Neural cell (in vitro differentiated cells): ENCODE data around the gene MCAT. TPM values are rescaled to one million over a fixed set of nuclear protein-coding genes. Genes with fewer than 3 reads are reported as not detected.

Experiments used
- H2AFZ ChIP-seq: fragments of 200-600, 300-800 bp; sonication (generic), shearing (Covaris generic); 2 replicates; pipeline ENCODE4 v1.6.0; 2014; ENCODE audit warnings: low read depth, mild to moderate bottlenecking, antibody characterized with exemption, low read length, moderate library complexity
- H3F3A ChIP-seq: fragments of 200-600 bp; shearing (Covaris generic); 2 replicates; pipeline ENCODE4 v1.6.1; 2016; ENCODE audit warnings: mild to moderate bottlenecking, moderate library complexity, mixed read lengths, antibody characterized with exemption, low read length; ENCODE audit not compliant: insufficient read depth, poor library complexity, severe bottlenecking
- H3K27ac ChIP-seq: fragments of 200-600, 300-800 bp; sonication (generic), shearing (Covaris generic); 2 replicates; pipeline ENCODE4 v1.5.1; 2014; ENCODE audit warnings: mild to moderate bottlenecking, low read length, moderate library complexity
- H3K27me3 ChIP-seq: fragments of 300-800, 200-600 bp; sonication (generic), shearing (Covaris generic); 2 replicates; pipeline ENCODE4 v1.6.0; 2014; ENCODE audit warnings: mild to moderate bottlenecking, low read depth, low read length, moderate library complexity; ENCODE audit not compliant: insufficient read depth
- H3K36me3 ChIP-seq: fragments of 300-800, 200-600 bp; sonication (generic), shearing (Covaris generic); 2 replicates; pipeline ENCODE4 v1.5.1; 2014; ENCODE audit warnings: mild to moderate bottlenecking, antibody characterized with exemption, low read length, moderate library complexity; ENCODE audit not compliant: insufficient read depth
- H3K4me2 ChIP-seq: fragments of 300-800, 200-600 bp; sonication (generic), shearing (Covaris generic); 2 replicates; pipeline ENCODE4 v1.6.0; 2014; ENCODE audit warnings: mild to moderate bottlenecking, low read length
- H3K4me3 ChIP-seq: fragments of 300-800, 200-600 bp; sonication (generic), shearing (Covaris generic); 2 replicates; pipeline ENCODE4 v1.5.1; 2014; ENCODE audit warnings: mild to moderate bottlenecking, low read length, moderate library complexity
- H3K79me2 ChIP-seq: fragments of 200-600 bp; shearing (Covaris generic); replicated peaks from 2 replicates; pipeline ENCODE4 v1.6.0; 2014; ENCODE audit warnings: mild to moderate bottlenecking, low read length, moderate library complexity; ENCODE audit not compliant: insufficient read depth
- H3K9ac ChIP-seq: fragments of 300-800, 200-600 bp; sonication (generic), shearing (Covaris generic); 2 replicates; pipeline ENCODE4 v1.6.1; 2016; ENCODE audit warnings: mild to moderate bottlenecking, low read length, mixed read lengths
- H3K9me2 ChIP-seq: fragments of 200-600 bp; shearing (Covaris generic); 2 replicates; pipeline ENCODE4 v1.6.1; 2016; ENCODE audit warnings: mild to moderate bottlenecking, low read length, mixed read lengths; ENCODE audit not compliant: insufficient read depth
- H3K9me3 ChIP-seq: fragments of 200-600, 300-800 bp; sonication (generic), shearing (Covaris generic); 2 replicates; pipeline ENCODE4 v1.6.1; 2016; ENCODE audit warnings: mild to moderate bottlenecking, mixed run types, low read length, moderate library complexity, mixed read lengths
- H4K20me1 ChIP-seq: fragments of 200-600 bp; shearing (Covaris generic); 2 replicates; pipeline ENCODE4 v1.6.1; 2016; ENCODE audit warnings: mild to moderate bottlenecking, mixed run types; ENCODE audit not compliant: insufficient read depth
- EP300 ChIP-seq: fragments of 450-650 bp; conservative IDR thresholded peaks from 2 replicates; pipeline ENCODE4 v1.6.1; 2014; ENCODE audit warnings: antibody characterized with exemption, mild to moderate bottlenecking, moderate library complexity; ENCODE audit not compliant: poor library complexity, severe bottlenecking
- EZH2 ChIP-seq: fragments of 200-600, 300-800 bp; shearing (Covaris generic), sonication (generic); IDR thresholded peaks from 2 replicates; pipeline ENCODE4 v1.6.1; 2014; ENCODE audit warnings: antibody characterized with exemption, low read length, borderline replicate concordance, mild to moderate bottlenecking; ENCODE audit not compliant: insufficient read depth, poor library complexity, severe bottlenecking
- MXI1 ChIP-seq: fragments of 450-650 bp; conservative IDR thresholded peaks from 2 replicates; pipeline ENCODE4 v1.6.1; 2014; ENCODE audit warnings: antibody characterized with exemption, mild to moderate bottlenecking; ENCODE audit not compliant: poor library complexity, severe bottlenecking
- POLR2AphosphoS5 ChIP-seq: IDR thresholded peaks from 2 replicates; pipeline ENCODE4 v1.6.1; 2012
- RAD21 ChIP-seq: fragments of 450-650 bp; conservative IDR thresholded peaks from 2 replicates; pipeline ENCODE4 v1.6.1; 2014; ENCODE audit warnings: antibody characterized with exemption, mild to moderate bottlenecking, moderate library complexity
- SMC3 ChIP-seq: fragments of 450-650 bp; conservative IDR thresholded peaks from 2 replicates; pipeline ENCODE4 v1.6.1; 2014; ENCODE audit warnings: antibody characterized with exemption, mild to moderate bottlenecking, moderate library complexity; ENCODE audit not compliant: poor library complexity
- TAF1 ChIP-seq: IDR thresholded peaks from 2 replicates; pipeline ENCODE4 v1.6.1; 2012; ENCODE audit warnings: low read depth
- polyA plus RNA-seq: library from polyadenylated mRNA; depleted of rRNA; stranded (reverse); fragments of >200 nt; gene quantifications from 2 replicates; pipeline ENCODE4 v1.2.3, GENCODE V29; 2014
- TF ChIP-seq, protein P1 (sequence below): fragments of 450-650 bp; IDR thresholded peaks from 2 replicates; pipeline ENCODE4 v1.5.1; 2014; ENCODE audit warnings: antibody characterized with exemption, mild to moderate bottlenecking, moderate library complexity; ENCODE audit not compliant: poor library complexity, severe bottlenecking
- TF ChIP-seq, protein P2 (sequence below): IDR thresholded peaks from 2 replicates; pipeline ENCODE4 v1.6.1; 2012; ENCODE audit warnings: borderline replicate concordance

MCAT gene
- polyA plus RNA-seq, 1 donor from 2014 or later: 46.8 TPM

DNA sequence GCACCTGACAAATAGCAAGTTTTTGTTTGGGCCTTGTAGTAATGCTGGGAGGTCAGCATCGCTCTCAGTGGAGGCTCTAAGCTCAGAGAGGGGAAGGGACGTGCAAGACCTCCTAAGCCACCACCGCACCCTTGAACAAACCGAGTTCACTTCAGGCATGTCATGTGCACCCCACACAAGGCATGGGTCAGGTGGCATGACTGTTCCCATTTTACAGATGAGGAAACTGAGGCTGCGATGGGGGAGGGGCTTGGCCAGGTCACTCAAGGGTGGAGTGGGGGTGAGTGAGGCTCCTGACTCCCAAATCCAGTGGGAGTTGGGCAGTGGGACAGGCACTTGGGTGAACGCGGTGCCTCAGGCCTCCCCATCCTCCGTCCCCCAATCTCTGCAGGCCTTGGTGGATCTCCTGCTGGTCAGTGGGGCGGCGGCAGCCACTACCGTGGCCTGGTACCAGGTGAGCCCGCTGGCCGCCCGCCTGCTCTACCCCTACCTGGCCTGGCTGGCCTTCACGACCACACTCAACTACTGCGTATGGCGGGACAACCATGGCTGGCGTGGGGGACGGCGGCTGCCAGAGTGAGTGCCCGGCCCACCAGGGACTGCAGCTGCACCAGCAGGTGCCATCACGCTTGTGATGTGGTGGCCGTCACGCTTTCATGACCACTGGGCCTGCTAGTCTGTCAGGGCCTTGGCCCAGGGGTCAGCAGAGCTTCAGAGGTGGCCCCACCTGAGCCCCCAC is 19.4 kb upstream of the MCAT start:
- Histone ChIP-seq H3K9me2 (no peaks in the 10 kb centered on the region), H3F3A (no peaks in the 10 kb centered on the region), H3K4me2 (no peak overlapping the region), H3K27me3 (no peaks in the 10 kb centered on the region), H2AFZ (no peak overlapping the region), H3K79me2 (no peaks in the 10 kb centered on the region), H3K4me3 (no peak overlapping the region), H3K36me3 (no peaks in the 10 kb centered on the region), H4K20me1 (no peaks in the 10 kb centered on the region), H3K9ac (no peak overlapping the region), H3K27ac (no peak overlapping the region), H3K9me3 (no peaks in the 10 kb centered on the region)
- TF ChIP-seq, protein P1, sequence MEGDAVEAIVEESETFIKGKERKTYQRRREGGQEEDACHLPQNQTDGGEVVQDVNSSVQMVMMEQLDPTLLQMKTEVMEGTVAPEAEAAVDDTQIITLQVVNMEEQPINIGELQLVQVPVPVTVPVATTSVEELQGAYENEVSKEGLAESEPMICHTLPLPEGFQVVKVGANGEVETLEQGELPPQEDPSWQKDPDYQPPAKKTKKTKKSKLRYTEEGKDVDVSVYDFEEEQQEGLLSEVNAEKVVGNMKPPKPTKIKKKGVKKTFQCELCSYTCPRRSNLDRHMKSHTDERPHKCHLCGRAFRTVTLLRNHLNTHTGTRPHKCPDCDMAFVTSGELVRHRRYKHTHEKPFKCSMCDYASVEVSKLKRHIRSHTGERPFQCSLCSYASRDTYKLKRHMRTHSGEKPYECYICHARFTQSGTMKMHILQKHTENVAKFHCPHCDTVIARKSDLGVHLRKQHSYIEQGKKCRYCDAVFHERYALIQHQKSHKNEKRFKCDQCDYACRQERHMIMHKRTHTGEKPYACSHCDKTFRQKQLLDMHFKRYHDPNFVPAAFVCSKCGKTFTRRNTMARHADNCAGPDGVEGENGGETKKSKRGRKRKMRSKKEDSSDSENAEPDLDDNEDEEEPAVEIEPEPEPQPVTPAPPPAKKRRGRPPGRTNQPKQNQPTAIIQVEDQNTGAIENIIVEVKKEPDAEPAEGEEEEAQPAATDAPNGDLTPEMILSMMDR: no peak
- no peak for TF ChIP-seq SMC3
- TF ChIP-seq, protein P2, sequence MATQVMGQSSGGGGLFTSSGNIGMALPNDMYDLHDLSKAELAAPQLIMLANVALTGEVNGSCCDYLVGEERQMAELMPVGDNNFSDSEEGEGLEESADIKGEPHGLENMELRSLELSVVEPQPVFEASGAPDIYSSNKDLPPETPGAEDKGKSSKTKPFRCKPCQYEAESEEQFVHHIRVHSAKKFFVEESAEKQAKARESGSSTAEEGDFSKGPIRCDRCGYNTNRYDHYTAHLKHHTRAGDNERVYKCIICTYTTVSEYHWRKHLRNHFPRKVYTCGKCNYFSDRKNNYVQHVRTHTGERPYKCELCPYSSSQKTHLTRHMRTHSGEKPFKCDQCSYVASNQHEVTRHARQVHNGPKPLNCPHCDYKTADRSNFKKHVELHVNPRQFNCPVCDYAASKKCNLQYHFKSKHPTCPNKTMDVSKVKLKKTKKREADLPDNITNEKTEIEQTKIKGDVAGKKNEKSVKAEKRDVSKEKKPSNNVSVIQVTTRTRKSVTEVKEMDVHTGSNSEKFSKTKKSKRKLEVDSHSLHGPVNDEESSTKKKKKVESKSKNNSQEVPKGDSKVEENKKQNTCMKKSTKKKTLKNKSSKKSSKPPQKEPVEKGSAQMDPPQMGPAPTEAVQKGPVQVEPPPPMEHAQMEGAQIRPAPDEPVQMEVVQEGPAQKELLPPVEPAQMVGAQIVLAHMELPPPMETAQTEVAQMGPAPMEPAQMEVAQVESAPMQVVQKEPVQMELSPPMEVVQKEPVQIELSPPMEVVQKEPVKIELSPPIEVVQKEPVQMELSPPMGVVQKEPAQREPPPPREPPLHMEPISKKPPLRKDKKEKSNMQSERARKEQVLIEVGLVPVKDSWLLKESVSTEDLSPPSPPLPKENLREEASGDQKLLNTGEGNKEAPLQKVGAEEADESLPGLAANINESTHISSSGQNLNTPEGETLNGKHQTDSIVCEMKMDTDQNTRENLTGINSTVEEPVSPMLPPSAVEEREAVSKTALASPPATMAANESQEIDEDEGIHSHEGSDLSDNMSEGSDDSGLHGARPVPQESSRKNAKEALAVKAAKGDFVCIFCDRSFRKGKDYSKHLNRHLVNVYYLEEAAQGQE: no peak
- no peak for TF ChIP-seq MXI1
- TF ChIP-seq EZH2: no peak
- no peak for TF ChIP-seq TAF1
- TF ChIP-seq POLR2AphosphoS5: no peak
- no peak for TF ChIP-seq EP300
- no peak for TF ChIP-seq RAD21

DNA sequence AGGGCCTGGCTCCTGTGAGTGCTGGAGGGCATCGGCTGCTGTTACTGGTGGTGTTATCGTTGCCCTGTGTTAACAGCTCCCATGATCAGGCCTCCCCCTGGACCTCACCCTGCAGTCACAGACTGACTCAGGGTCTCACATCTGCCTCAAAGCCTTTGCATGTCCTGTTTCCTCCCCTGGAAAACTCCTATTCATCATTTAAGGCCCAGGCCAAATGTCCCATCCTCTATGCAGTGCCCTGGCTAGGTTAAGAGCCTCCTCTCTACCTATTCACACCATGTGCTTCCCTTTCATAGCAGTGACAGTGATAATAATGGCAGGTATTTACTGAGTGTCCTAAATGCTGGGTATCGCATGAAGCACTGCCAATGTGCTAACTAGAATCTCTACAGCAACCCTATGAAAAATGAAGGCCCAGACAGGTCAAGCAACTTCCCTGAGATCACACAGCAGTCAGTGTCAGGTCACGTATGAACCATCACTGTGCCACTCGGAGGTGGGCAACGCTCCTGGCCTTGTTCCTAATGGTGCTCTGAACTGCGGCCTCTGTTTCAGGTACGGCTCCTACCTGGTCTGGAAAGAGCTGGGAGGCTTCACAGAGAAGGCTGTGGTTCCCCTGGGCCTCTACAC is 17.4 kb upstream of the MCAT start:
- no peaks in the 10 kb centered on the region for H3K27me3 ChIP-seq
- no peaks in the 10 kb centered on the region for H3K36me3 ChIP-seq
- H3K9me2 ChIP-seq: no peaks in the 10 kb centered on the region
- no peak for TF ChIP-seq MXI1
- TF ChIP-seq, protein P2: no peak
- H4K20me1 ChIP-seq: no peaks in the 10 kb centered on the region
- no peaks in the 10 kb centered on the region for H3K9me3 ChIP-seq
- H3K4me3 ChIP-seq: no peak overlapping the region
- no peak overlapping the region for H2AFZ ChIP-seq
- no peaks in the 10 kb centered on the region for H3F3A ChIP-seq
- H3K4me2 ChIP-seq: no peak overlapping the region
- H3K27ac ChIP-seq: no peak overlapping the region
- no peaks in the 10 kb centered on the region for H3K79me2 ChIP-seq
- H3K9ac ChIP-seq: no peak overlapping the region
